ENCODE measurements around the gene FOXN3. TPM values are rescaled to one million over a fixed set of nuclear protein-coding genes. Genes with fewer than 3 reads are reported as not detected.
A peak's percentile ranks its signal among the peaks of the same experiment; 100 is the strongest.

The FOXN3 gene
- total RNA-seq, 1 experiment from 2014 or later, result 6.5 TPM

DNA sequence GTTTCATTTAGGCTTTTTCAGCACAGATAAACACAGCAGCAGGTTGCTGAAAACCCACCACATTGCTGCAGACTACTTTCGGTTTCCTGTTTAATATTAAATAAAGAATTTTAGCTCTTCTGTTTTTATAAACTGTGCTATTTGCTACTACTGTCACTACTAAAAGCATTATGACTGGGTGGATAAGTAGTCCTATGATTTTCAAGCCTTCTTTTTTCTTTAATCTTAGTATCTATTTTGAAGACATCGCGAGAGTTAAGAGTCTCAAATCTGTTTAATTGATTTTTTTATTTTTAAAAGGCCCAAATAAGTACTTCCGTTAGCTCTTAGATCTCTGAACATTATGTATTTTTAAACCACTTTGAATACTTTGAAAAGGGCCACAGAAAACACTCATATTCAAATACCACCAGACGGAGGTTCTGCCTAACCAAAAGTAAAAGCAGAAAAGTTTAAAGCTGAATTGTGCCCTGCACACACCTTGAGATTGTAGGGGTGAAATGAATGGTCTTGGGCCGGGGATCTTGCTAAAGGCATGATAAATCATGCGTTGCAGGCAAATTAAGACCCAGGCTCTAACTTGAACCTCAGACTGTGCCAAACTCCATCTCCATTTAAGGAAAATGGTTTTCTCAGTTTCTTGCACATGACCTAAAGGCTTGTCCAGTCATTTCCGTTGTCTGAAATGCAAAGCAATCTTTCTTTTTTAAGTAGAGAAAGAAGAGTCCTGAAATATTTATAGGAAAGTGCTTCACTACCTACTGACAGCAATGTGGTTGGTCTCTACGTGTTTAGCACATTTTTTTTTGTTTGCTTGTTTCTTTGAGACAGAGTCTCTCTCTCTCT is 13.6 kb upstream of the FOXN3 start:
- peak; percentile 65 for DNase-seq (ENCODE audit: low read depth)

DNA sequence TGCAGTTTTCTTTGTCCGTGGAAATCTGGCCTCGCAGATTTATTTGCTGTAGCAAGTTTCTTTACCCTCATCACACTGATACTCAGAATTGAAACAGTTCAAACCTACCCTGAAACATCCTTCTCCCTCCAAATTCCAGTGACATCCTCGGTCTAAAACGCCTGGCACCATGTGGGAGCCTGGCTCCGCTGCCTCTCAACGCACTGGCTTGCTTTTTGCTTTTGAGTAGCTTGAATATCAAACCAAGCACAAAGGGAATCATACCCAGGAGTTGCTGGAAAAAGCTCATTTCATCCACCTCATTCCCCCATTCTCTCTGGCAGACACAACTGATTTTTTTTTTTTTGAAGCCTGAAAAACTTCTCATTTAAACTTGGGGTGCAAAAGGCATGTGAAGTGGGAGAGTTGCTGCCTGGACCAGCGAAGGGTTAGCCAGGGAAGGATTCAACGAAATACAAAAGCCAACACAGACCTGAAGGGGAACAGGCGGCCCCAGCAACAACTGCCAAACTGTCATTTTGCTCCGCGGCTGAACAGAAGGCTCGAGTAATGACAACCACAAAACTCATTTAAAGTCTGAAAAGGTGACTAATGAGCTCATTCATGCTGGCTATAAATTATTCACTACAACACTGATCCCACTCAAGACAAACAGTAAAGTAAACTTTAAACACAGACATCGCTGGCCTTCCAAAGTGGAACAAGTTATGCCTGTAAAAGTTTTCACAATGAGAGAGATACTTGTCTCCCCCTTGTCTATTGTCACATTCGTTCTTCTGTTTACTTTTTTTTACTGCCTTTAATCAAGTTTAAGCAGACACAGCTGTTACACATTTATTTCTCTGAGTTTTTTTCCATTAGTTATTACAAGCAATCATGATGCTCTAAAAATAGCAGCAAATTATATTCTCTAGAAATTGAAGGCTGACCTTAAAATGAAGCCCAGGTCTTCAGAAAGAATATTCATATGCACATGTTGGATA is 12.5 kb upstream of the FOXN3 start:
- no peak for DNase-seq (ENCODE audit: low read depth)

DNA sequence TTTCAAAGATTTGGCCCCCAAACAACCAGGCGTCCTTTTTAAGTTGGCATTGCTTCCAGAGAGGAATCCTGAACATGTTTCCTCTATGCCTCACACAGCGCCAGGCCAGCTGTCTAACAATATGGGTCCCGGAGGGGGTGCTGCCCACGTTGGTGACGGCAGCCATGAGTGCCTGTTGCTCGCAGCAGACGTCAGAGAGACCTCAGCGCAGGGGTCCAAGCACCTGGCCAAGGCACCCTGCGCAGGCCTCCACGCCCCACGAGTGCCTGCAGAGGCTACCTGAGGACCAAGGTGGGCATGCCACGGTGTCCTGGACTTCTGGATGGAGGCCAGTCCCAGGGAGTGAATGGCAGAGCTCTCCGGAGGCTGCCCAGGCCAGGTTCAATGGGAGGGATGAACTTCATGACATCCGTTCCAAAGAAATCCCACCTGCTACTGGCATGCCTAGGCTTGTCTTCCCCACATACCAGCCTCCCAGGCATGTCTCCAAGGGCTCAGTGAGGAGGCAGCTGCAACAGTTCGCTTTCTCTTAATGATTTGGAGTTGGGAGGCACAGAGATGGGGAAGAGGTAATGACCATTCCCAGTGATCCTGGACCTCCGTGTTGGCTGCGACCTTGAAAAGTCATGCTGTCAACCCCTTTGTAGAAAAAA is 11.6 kb upstream of the FOXN3 start:
- DNase-seq (ENCODE audit: low read depth), result no peak

DNA sequence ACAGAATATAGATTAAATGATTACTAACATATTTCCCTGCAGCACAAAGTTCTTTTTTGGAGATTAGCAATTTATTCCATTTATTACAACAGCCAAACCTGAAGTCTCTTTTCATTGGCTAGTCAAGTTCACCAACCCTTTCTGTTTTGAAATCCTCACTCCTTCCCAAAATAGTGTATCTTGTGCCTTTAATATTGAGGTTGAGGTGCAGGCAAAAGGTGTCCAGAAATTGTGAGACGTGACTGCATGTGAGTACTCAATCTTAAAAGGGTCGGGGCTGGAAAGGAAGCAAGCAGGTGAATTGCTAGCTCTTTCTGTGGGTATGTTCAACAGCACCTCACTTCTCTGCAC is 11.1 kb upstream of the FOXN3 start:
- DNase-seq (ENCODE audit: low read depth), result no peak

DNA sequence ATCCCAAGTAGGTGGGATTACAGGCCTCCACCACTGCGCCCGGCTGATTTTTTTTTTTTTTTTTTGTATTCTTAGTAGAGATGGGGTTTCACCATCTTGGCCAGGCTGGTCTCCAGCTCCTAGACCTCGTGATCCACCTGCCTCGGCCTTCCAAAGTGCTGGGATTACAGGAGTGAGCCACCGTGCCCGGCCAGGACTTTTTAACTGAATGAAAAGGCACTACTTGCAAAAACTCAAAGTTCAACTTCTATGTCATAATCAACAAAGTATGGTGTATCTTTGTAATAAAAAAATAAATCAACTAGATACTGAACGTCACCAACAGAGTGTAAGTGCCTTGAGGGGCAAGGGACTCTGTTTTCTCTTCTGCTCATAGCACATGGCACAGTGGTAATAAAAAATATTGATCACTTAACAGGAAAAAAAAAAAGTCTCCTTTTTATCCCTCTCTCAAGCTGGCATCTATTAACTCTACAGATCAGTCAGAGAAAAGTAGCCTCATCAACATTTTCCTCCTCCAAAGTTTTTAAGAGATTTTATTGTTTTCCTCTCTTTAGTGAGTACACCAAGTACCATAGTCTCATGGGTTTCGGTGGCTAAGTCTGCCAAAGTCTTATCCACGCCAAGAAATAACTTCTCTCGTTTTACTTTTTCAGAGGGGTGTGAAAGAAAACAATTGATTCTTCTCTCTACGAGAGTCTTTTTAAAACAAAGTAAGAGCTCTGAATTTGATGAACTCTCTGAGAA is 10.6 kb upstream of the FOXN3 start:
- no peak for DNase-seq (ENCODE audit: low read depth)

DNA sequence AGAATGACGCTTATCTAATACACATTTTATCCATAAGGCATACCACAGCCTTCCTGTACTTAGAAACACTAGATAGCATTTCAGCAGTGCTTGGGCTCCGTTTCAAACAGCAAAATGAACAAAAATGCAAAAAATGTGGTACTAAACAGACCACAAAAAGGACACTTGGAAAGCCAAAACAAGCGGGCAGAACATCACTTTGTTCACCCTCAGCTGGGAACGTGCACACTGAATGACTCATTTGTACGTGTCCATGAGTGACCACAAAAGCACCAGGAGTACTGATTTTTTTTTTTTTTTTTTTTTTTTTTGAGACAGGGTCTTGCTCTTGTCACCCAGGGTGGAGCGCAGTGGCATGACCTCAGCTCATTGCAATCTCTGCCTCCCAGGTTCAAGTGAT is 8.9 kb upstream of the FOXN3 start:
- DNase-seq (ENCODE audit: low read depth), result peak; percentile 97

DNA sequence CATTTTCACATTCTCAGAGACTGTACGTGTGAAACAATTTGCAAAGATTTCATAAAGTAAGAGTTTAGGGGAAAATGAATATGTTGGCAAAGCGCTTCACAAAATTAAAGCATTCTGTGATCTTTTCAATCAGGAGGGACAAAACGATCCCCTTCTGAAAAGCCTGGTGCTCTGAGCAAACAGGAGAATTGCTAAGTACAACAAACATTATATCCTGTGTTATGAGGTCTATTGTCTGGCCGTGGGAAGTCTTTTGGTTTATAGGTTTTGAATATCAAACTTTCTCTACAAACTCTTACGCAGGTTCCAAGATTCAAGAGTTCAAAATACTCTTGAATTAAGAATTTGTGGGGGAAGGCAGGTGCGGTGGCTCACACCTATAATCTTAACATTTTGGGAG is 7.2 kb upstream of the FOXN3 start:
- DNase-seq (ENCODE audit: low read depth), result no peak

DNA sequence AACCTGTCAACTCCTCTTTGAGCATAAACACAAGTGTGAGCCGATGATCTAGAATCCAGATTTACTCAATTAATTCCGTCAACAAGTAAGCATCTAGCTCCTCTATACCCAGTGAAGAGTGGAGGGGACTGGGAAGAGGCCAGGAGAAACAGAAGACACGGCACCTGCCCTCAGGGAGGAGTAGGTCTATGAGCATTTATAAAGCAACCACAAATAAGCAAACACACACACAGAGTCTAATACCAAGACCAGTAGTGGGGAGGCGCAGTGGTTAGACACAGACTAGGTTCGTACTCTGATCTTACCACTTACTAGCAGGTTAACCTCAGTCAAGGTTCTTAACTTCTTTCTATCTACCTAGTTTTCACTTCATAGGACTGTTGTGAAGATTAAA is 5.9 kb upstream of the FOXN3 start:
- DNase-seq (ENCODE audit: low read depth), result no peak

DNA sequence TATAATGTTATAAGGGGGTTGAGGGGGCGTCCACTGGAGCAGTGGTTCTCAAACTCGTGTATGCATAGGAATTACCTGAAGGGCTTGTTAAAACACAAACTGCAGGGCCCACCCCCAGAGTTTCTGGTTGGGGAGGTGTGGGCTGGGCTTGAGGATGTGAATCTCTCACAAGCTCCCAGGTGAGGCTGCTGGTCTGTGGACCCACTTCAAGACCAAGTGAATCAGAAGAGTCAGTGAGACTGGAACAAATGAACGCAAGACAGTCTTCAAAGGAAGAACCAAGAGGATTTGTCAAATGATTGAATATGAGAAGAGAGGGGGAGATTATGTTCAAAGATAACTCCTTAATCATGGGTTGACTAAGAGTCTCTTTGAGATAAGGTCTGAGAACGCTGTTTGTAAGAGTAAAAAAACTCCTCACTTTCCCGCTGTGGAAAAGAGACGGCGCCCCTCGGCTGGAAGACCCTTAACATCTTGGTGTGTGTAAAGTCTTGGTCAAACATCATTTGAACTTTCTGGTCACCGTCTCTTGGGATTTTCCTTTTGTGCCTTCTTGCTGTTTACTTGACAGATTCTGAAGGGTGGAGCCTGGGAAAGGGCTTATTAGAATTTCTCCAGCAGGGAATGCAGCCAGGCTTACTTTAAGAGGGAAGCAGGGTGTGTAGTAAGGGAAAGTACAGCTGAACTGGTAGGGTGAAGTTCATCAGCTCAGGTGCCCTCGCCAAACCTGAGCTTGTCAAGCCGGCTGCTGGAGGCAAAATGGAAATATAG is 5.3 kb upstream of the FOXN3 start:
- no peak for DNase-seq (ENCODE audit: low read depth)

DNA sequence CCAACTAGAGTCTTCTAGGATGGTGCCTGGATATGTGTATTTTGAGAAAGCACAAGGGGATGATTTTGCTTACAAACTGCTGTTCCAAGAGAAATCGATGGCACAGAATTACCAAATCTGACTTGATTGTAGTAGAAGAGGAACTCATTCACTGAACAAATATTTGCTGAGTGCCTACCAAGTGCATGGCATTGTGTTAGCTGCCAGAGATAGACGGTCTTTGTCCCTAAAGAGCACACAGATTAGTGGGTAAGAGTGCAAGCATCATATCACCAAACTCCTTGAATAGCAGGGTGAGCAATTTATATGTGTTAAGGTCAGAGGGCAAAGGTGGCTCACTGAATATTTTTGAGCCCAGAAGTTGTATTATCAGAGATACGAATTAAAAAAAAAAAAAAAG is 3.5 kb upstream of the FOXN3 start:
- no peak for DNase-seq (ENCODE audit: low read depth)

DNA sequence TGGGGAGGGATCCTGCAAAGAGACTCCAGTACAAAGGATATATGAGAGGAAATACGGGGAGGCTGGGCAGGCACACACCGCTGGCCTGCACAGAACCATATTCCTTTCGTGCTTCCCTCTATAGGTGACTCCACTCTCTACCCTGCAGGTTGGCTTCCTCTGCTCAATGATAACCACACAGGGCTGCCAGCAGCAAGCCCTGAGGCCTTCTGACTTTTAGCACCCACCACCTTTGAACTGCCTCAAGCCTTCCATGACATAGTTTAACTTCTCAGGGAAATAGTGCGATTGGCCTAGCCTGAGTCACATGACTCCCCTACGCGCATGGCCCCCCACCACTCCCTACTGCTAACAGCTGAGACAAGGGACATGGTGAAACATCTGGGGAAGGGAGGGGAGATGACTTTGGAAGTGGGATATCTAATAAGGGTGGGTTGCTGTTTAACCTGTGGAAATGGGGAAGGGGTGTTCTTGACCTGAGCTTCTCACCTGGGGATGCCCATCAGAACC is 3.0 kb upstream of the FOXN3 start:
- no peak for DNase-seq (ENCODE audit: low read depth)

DNA sequence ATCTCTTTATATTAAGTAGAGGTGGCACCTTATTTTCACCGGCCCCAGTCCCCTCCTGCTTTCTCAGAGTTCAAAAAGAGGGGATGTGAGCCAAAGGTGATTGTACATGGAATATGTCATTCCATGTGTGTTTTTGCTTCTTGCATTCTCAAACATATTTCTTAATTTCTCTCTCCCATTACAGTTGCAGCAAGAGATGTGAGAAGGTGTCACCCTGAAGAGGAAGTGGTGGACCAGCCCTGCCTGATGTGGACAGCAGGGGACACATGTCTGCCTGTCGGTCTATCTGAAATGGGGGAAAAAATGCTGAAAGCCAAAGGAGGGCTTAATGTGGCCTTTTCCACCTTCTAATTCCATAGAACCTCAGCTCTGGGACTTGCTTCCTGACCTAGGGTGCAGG is 1.9 kb upstream of the FOXN3 start:
- DNase-seq (ENCODE audit: low read depth), result no peak

DNA sequence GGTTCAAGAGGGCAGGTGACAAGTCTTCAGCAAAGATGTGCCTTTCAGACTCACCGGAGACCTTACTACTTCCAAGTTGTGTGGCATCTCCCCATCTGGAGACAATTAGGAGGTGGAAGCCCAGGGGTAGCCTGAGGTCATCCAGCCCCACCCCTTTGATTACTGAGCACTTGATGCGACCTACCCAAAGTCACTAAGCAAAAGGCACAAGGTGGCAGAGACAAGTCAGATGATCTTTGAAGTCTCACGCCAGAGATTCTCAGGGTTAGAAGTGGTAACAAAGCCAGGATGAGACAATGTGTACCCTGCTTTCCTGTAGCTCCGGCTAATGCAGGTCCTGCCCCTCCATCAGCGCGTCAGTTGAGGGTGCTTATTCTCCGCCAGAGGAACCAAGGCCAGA is 1.4 kb upstream of the FOXN3 start:
- DNase-seq (ENCODE audit: low read depth), result peak; percentile 56

DNA sequence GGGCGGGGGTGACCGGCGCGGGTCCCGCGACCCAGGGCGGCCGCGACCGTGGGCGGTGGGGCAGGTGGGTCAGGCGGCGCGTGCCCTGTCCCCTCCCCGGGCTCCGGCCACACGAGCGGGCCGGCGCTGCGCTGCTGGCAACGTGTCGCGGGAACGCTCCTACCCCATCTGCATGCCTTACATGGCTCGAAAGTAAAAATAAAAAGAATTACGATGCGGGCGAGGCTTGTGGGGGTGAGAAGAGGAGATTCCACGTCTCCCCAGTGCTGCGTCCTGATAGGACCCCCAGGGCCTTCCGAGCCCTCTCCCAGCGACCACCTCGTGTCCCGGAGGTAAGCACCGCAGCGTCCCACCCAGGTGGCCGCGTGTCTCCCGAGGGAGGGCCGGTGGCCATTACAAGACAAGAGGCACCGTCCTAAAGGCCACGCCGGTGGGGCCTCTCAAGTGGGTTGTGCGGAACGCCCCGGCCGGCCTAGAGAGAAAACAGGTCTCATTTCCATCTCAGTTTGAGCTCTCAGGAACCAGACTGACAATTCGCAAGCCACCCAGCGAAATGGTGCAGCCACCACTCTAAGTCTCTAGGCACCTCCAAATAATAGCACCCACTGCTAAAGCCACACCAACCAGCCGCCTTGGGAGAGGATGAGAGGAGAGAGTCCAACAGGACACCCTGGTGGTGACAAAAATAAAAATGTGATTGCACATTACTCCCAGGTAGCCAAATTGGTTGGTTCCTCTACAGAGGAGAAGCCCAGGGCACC is 612 bp upstream of the FOXN3 start:
- DNase-seq (ENCODE audit: low read depth), result peak; percentile 56

DNA sequence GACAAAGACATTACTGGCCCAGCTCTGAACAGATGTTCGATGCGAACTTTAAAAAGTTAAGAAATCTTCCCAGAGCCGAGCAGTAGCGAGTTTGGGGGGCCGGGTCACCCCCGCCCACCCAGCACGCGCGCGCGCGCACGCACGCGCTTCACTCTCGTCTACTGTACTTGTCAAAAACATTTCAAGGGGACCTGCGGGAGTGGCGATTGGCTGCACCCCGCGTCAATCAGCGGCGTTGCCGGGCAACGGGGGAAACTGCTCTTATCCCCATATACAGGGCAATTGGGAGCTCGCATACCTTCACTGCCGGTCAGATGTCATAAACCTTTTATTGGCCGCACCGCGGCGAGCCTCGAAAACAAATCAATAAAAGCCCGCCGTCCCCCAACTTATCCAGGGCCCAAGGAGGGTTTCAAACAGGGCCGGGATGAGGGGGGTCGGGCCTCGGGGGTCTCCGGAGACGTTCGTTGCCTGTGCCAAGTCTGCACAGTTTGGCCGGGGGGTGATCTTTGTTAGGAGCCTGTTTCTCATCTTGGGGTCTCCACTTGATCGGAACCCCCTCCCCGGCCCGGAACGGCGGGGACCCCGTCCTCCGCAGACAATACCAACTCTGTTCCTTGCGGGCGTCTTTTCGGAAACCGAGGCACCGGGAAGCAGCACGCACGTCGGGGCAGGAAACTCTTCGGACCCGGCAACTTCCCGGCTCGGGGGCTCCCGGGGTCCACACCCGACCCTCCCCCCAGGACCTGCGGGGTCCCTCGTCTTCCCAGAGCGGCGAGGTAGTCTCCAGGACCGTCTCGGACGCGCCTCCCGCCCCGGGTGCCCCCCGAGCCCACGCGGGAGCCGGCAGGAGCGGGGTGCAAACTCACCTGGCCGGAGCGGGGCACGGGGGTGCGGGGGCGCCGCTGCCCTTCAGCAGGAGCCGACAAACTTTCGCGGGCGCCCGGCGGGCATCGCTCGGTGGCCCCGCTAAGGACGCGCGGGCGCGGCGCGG is 734 bp downstream of the FOXN3 start:
- DNase-seq (ENCODE audit: low read depth), result peak; percentile 98

DNA sequence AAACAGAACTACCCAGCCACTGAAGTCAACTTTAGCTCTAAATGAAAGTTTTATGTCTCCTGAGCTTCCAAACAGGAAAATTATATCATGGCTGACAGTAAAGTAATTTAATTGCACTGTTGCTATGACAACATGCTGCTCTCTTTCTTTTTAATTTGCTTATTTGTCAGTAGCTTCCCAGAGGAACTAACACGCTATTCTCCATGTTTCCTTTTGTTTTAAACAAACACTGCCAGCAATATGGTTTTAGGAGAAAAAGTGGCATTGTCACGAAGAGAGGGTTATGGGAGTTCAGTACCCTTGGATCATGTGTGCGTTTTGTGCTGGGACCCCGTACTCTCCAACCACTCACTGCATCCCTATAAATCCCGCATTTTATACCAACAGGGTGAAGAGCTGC is 1.9 kb downstream of the FOXN3 start:
- no peak for DNase-seq (ENCODE audit: low read depth)

DNA sequence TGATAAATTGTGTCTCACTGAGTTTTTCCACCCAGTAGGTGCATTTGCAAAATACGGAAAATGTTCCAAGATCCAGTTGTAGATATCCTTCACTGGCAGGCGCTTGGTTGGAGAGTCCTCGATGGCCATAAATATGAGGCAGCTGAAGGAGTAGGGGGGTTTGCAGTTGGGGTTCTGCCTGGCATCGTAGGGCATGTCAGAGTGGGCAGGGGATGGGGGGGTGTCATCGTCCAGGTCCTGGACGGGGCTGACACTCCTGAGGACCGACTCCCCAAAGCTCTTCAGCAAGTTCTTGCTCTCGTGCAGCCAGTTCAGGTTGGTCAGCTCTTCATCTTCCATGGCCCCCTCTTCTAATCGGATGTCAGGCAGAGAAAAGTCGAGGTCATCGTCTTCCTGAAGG is 5.1 kb downstream of the FOXN3 start:
- DNase-seq (ENCODE audit: low read depth), result no peak

DNA sequence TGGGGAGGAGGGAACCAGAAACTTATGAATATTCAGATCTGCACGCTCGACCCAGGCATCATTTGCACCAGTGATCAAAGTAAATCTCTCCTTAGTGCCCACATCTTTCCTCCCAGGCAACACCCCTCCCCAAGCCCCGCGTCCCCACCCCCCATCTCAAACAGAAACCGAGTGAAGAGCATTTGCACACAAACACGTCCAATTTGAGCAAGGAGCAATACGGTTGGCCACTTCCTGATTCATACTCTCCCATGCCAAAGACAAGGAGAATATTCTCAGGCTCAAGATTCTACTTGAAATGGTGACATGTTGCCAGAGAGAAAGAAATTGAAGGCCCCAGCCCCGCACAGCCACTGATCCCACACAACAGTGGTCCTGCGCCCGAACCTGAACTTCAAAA is 7.1 kb downstream of the FOXN3 start:
- DNase-seq (ENCODE audit: low read depth), result no peak
